GF-D8 (cell line): ENCODE measurements around the gene SAMD3.
"Not testable (repeated sequence)": the region's sequence is repeated elsewhere in the genome, so short reads cannot be mapped to it uniquely, and the experiment has no call there.

Source experiments
- DNase-seq: peaks from one replicate; lab custom pipeline; 2025; lab: John Stamatoyannopoulos, UW

The SAMD3 gene

DNA sequence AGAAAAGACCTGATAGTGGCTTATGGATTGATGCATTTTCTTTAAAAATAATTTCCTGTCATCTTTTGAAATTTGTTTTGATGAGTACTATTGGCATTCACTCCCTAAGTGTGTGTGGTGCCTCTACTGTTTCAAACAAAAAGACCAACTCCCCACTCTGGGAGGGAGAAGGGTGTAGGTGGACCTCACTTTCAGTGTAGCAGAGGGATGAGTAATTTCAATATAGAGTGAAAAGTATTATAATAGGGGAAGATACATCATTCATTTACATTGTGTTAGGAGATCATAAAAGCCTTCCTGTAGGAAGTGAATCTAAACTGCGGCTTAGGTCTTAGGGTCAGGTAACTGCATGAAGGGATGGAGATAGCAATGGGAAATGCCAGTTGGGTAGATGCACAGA, 46.4 kb downstream of the SAMD3 start:
- no peak for DNase-seq

DNA sequence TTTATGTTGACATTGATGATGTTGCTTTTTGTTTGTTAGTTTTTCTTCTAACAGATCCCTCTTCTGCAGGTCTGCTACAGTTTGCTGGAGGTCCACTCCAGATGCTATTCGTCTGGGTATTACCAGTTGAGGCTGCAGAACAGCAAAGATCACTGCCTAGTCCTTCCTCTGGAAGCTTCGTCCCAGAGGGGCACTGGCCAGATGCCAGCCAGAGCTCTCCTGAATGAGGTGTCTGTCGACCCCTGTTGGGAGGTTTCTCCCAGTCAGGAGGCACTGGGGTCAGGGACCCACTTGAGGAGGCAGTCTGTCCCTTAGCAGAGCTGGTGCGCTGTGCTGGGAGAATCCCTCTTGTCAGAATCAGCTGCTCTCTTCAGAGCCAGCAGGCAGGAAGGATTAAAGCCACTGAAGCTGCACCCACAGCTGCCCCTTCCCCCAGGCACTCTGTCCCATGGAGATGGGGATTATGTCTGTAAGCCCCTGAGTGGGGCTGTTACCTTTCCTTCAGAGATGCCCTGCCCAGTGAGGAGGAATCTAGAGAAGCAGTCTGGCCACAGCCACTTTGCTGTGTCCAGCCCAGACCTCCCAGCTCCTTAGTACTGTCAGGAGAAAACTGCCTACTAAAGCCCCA, 49.3 kb downstream of the SAMD3 start:
- not testable (repeated sequence) for DNase-seq

DNA sequence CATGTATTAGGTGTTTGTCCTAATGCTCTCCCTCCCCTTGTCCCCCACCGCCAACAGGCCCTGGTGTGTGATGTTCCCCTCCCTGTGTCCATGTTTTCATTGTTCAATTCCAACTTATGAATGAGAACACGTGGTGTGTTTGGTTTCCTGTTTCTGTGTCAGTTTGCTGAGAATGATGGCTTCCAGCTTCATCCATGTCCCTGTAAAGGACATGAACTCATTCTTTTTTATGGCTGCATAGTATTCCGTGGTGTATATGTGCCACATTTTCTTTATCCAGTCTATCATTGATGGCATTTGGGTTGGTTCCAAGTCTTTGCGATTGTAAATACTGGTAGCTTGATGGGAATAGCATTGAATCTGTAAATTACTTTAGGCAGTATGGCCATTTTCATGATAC, 52.6 kb downstream of the SAMD3 start:
- DNase-seq, result not testable (repeated sequence)

DNA sequence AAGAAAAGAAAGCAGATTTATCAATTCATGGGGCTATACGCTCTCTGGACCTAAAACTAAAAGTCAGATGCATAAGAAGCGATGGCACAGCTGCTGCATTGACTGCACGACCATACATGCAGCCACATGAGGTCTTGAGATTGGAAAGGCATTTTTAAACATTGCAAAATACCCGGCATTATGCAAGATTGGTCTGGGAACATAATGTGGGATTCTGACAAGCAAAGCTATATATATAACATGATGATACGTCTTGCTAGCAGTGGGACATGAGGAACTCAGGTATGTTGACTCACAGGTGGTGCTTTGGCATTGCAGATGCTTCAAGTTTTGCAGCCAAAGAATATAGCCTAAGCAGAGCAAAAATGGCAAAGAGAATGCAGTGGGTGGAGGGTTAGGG, 55.1 kb downstream of the SAMD3 start:
- no peak for DNase-seq

DNA sequence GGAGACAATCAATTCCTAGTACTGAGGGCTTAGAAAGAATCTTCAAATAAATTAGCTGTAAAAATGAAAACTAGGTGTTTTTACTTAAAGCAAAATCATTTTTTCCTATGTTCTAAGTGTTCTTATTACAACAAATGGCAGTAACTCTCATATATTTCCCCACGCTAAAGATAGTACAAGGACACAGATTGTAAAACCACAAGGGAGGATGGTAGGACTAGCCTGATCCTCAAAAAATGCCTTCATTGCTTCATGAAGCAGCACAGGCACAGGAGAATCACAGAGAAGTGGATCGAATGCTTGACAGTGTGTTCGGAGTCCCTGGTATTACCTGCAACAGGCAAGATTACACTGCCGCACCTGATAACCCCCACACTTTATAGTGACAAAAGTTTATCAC, 58.5 kb downstream of the SAMD3 start:
- no peak for DNase-seq

DNA sequence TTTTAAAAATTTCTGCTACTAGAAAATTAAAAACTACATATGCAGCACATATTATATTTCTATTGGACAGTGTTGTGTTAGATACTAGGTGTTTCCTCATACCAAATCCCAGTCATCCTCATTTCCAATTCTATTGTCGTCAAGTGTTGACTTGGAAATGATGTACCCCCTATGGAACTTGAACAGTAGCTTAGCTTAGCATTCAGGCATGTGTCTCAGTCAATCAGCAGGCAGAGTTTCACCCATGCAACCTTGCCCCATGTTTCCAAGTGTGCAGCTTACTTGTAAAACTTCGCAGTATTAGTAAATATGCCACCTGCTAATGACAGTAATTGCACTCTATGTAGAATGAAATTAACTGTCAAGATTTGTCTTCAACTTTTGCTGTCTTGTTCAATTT, 59.5 kb downstream of the SAMD3 start:
- DNase-seq, result no peak

DNA sequence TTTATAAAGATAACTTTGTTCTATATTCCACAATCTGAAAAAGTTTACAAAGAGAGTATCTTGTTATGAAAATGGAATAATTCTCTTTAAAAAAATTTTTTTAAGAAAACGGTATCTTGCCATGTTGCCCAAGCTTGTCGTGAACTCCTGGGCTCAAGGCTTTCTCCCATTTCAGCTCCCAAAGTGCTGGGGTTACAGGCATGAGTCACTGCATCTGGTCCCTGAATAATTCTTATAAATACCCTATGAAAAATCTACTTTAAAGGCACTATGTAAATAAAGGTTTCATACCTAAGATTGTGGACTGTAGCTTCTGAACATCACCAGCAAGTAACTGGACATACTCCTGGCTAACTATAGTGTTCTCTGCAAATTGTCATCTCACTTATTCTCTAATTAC, 60.3 kb downstream of the SAMD3 start:
- DNase-seq, result no peak

DNA sequence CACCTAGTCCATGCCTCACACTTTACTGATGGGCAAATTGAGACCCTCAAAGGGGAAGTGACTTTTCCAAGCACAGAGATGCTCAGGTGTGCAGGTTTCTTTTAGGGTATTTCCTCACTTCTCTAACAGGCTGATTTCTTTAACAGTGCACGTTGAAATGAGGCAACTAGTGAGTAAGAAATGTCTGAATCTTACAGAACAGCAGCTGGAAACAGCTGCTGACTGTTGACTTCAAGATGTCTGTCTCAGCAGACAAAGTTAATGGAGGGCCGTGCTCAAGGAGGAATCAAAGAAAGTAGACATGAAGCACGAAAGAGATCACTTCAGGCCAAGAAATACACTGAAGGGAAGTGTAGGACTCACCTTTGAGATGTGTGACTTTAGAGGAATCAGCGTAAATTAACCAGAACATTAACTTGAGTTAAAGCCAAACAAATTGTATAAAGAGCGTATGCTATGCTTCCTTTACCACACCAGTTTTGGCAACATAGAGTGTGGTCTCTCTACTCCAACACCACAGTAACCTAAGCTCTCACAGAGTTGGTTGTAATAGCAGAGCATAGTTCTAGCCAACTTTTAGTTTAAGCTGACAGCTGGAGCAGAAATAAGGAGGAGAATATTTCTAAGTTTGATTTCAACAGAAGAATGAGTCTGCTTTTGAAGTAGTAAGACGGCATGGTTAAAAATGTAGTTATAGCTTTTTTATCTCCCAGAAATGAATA, 60.9 kb downstream of the SAMD3 start:
- DNase-seq, result no peak

DNA sequence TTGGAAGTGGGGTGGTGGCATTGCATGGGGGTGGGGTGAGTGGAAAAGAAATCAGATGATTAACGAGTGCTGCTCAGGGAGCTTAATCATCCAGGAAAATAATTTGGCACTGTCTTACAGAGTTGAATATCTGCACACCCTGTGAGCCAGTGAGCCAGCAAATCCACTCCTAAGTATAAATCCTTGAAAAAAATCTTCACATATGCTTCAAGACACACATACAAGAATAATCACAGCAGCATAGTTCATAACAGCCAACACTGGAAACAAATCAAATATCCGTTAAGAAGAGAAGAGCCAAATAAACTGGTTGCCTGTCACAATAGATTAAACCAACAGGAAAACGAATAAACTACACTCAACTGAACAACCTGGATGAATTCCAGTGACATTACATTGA, 62.8 kb downstream of the SAMD3 start:
- DNase-seq, result no peak

DNA sequence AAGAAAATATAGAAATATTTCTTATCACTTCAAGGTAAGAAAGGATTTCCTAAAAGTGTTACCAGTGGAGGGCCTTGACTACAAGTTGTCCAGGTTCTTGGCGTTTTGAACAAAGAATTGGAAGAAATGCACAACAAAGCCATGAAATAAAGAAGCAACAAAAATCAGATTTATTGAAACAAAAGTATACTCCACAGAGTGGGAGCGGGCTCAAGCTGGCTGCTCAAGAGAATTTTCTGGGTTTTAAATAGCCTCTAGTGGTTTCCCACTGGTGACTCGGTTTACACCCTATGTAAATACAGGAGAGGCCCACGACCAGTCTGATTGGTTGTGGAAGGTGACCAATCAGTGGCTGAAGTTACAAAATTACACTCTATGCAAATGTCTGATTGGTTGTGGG, 64.2 kb downstream of the SAMD3 start:
- DNase-seq, result no peak

DNA sequence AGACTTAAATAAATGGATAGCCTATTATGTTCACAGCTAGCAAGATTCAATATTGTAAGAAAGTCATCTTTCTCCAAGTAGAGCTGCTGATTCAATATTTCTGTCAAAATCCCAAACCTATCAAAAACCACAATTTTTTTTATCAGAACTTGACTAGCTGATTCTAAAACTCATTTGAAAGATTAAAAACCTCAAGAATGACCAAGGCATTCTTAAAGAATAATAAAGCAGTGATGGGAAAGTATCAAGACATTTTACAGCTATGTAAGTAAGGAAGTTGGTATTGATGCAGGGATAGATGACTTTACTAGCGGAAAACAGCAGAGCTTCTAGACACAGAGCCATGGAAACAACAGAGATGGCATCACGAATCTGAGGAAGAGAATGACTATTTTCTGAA, 64.7 kb downstream of the SAMD3 start:
- DNase-seq, result no peak

DNA sequence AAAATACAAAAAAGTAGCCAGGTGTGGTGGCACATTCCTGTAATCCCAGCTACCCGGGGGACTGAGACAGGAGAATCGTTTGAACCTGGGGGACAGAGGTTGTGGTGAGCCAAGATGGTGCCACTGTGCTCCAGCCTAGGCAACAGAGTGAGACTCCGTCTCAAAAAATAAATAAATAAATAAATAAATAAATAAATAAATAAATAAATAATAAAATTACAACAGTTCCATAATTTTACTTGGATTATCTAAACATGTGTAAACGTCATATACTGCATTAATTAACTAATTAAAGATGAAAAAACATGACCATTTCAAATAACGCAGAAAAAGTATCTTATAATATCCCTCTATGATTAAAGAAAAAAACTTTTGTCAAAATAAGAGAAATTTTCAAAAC, 65.8 kb downstream of the SAMD3 start:
- DNase-seq, result no peak

DNA sequence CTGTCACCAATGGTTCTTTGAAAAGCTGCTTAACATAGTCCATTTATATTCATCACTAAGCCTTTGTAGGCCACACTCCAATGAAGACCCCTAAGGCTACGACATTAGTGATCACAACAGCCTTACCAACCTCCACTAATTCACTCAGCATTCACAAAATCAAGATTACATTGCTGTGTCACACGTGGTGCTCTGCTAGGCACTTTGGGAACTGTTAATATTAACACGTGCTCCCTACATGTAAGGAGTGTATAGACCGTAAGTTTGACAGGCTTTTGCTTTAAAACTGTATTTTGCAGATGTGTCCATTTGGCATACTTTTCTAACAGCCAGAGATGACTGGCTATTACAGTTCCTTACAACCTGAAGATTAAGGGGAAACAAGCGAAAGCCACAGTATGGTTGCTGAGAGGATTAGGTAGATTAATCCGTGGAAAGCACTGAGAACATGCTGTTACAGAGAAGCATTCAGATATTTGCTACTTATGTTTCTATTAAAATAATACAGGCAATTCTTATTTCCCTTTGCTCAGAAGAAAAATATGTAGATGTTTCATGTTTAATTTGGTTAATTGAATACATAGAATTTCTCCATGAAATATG, 69.7 kb downstream of the SAMD3 start:
- no peak for DNase-seq

DNA sequence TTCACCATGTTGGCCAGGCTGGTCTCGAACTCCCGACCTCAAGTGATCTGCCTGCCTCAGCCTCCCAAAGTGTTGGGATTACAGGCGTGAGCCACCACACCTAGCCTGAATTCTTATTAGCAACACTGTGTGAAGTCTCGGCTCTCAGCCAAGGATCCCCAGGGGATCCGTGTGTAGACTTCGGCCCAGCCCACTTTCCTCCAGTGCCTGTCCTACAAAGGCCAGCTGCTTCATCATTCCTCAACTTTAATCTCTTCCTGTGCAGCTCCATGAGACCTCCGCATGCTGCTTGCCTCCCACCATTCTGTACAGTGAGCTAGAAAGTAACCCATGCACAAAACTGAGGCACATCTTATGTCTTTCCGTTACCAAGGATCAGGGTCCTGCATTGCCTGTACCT, 71.8 kb downstream of the SAMD3 start:
- no peak for DNase-seq

DNA sequence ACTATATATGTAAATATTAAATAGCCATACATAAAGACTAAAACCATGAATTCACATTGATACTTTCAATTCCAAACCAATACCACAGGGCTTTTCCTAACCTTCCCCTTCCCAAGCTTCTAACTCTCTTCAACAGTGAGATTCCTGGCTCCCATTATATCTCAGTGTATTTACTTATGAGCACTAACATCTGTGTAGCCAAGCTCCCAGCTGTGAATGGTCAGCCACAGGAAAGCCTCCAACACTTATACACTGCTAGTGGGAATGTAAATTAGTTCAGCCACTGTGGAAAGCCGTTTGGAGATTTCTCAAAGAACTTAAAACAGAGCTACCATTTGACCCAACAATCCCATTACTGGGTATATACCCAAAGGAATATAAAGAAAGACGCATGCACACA, 73.7 kb downstream of the SAMD3 start:
- not testable (repeated sequence) for DNase-seq

DNA sequence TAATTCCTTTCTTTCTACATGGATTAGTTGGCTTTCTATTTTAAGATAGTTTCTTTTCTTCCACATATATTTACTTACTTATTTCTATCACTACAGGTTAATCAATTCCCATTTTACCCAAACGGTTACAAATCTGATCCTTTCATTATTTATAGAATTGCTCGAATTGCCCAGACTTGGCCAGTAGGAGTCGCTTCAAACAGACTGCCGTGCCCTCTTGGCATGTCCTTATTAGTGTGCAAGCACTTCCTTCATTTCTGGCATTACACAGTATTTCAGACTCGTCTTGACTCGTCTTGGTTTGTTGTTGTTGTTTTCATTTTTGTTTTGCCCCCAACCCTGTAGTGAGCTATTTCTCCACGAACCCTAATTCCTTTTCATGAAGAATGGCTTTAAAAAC, 74.6 kb downstream of the SAMD3 start:
- no peak for DNase-seq

DNA sequence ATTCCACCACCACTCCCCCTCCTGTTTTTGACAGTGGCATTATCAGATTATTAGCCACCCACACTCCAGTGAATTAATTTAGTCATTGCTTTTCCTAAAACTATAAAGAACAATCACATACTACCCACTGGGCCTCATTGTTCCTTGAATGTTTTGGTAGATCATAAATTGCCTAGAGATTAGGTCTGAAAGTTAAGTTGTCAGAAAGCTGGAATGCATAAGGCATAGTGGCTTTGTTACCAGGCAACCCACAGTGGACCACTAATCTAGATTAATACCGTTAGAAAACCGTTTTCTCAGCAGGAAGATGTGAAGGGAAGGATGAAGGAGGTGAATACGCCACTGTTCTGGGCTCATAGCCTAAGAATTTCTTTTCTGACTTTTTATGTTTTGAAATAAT, 75.6 kb downstream of the SAMD3 start:
- DNase-seq, result no peak

DNA sequence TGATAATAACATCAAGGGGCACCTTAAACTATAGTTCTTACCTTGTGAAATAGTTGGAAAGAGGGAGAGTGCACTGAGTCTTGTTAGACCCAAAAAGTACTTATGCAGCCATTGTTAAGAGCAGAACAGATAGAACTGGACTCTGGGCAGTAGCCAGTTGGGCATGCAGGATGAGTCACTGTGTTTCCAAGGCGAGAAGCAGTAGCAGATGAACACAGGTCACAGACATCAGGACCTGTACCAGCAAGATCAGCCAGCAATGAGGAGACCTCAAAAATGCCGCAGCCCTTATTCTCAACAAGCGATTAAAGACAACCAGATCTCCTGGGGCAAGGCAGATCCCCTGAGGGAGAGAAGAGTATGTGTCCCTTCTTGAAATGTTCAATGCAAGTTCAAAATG, 79.0 kb downstream of the SAMD3 start:
- DNase-seq, result no peak

DNA sequence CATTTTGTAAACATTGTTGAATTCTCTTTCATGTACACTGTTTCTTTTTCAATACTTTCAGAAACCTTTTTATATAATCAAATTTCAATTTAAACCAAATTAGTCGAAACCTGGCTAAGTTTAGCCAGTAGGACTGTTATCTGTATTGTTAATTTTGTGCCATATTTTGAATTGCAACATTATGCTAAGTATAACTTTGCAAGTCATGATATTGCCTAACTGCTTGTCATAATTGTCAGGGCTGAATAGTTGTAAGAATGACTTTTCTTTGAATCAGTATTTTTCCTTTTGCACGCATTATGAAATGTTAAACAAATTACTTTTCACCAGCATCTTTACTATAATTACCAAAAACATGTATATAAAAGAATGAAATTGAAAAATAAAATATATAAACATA, 82.7 kb downstream of the SAMD3 start:
- no peak for DNase-seq

DNA sequence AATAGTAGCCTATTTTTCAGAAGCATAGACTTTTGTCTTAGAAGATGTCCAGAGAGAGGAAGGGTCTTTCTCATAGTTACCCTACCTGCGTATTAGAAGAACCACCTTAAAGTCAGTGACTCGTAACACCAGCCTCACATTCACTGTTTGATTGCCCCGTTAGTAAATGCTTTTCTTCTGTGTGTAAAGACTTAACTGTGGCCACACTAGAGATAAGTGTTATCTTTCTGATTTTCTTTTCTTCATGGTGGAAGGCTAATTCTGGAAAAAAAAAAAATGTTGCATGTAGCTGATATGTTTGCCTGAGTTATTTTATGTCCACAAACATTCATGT, 83.9 kb downstream of the SAMD3 start:
- no peak for DNase-seq

DNA sequence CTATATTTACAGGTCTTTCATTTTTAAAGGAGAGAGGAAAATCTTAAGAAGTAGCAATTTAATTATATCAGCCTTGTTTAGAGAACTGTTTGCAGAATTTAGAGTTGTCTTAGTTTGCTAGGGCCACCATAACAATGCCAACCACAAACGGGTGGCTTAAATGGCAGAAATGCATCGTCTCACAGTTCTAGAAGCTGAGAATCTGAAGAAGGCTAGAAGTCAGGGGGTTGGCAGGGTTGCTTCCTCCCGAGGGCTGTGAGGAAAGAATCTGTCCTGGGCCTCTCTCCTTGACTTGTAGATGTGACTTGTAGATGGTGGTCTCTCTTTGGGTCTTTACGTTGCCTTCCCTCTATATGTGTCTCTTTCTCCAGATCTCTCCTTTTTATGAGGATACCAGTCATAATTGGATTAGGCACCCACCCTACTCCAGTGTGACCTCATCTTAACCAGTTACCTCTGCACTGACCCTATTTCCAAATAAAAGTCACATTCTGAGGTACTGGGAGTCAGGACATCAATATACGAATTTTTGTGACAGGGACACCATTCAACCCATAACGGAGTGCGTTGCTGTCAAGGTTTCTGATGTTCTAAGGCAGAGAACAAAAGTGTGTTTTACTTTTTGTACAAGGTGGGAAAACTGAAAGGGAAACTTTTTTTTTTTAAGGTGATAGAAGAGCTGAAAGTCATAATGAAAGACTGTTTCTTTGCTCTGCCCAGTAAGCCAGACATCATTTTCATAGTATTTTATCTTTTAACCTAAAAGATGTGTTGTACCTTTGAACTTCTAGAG, 84.4 kb downstream of the SAMD3 start:
- DNase-seq, result no peak

DNA sequence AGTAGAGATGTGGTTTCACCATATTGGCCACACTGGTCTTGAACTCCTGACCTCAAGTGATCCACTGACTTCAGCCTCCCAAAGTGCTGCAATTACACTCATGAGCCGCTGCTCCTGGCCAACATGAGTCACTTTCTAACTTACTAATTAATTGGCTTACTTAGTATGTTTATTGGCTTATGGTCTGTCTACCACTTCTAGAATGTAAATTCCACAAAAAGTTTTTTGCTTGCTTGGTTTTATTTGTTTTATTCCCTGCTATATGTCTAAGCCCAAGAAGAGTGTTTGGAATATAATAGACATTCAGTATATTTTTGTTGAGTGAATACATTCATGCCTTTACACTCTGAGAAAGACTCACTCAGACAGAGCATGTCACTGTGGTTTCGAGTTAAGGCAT, 86.0 kb downstream of the SAMD3 start:
- no peak for DNase-seq

DNA sequence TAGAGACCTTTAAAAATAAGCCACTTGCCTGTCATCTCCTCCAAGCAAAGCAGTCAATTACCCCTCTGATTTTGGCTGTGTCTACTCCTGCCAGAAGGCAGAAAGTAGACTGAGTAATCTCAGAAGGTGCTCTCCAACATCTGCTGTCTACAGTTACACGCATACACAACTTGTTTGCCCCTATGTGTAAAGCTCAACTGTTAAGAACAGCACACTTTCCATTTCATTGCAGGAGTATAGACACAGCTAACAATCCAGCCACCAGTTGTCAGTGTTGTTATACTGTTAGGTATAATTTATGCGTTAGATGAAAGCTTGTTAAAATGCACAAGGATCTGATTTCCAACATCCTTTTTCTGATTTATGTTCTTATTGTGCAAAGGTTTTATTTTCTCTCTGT, 88.2 kb downstream of the SAMD3 start:
- DNase-seq, result no peak
